Stimulated activated CD4-positive, alpha-beta T cell treated with anti-CD3 and anti-CD28 coated beads, Interleukin-2, amount 100 ng/mL, for 24 hours (primary cell): ENCODE data around the gene STAMBPL1.

Experiments used
- DNase-seq, 2 donors: peaks; one replicate each; pipeline ENCODE4 v3.0.0-alpha.2; 2020

STAMBPL1 gene

DNA sequence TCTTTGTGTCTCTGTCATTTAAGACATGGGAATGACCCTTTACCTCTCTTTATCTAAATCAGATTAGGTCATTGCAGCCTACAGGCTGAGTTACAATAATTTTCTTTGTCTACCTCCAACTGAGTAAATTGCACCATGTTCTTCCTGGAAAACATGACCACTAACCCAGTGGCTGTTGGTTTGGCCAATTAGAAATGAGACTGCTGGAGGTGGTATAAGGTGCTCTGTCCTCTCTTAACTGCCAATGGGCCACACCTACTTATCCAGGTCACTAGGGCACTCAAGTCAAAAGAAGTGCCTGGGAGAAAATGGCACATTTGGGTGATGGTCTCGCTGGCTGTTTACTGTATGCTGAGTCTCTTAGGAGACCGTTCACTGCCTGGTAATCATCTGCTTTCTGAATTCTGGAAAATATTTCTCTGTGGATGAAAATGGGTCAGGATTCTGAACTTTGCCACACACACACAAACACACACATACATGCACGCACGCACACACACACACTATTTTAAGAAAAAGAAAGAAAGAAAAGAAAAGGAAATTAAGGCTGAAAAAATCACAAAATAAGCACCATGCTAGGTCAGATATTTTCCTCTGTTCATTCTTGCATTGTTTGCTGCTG, 16.4 kb downstream of the STAMBPL1 start:
- DNase-seq: no peak

DNA sequence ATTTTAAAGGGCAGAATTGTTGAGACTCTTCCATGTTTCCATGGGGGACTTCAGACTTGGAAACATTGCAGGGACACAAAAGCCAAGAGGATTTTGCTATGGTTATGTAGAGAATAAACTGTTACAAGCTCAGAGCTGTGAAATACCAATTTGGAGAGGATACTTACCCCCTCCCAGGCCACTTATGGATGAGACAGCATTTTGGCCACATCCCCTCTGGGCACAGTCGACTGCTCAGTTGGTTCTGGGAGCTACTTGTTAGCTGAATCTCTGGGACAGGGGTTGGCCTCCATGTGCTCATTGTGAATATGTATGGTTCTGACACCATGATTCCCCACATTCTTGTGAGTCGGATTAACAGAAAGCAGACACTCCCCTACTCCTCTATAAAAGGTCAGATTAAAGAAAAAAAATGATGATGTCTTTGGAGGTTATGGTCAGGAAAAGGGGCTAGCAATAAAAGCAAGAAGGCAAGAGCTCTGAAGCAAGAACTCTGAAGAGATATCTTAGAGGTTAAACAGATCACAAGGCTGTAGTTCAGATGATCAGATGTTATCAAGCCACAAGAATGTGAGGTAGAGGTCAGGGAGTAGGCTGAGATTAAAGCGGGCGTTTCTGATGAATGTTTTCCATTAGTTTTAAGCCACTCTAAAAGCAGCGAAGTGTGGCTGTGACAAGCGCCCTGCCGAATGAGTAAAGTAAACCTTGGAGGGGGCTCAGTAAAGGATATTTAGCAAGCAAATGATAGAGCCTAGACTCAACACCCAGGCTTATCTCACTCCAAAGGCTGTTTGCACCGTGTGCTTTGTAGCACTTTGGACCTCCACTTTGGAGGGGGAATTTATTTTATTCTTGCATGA, 17.2 kb downstream of the STAMBPL1 start:
- DNase-seq: peak; percentile 29 to 37

- DNase-seq: no peak
Observed at GRCh38 chr10:88898727-88899126, 18.7 kb downstream of the STAMBPL1 start.

DNA sequence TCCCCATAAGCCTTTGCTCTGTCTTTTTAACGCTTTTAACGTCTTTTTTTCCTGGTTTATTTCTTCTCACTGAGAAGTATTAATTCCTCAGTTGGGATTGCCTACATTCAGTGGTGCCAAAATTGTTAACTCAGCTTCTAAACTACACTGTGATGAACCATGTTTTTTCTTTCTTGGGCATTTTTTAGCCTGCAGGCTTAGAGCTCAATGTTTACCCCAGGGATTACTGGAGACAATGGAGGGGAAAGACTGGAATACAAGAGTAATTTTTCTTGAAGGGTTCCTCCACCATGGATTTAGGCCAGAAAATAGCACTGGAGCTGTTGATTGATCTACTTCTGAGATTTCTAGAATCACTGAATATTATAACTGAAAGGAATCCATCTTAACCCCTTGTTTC, 19.8 kb downstream of the STAMBPL1 start:
- no peak for DNase-seq

- DNase-seq: no peak
Observed at GRCh38 chr10:88901206-88901983, 21.4 kb downstream of the STAMBPL1 start.

- no peak for DNase-seq
Observed at GRCh38 chr10:88901984-88902789, 22.1 kb downstream of the STAMBPL1 start.

DNA sequence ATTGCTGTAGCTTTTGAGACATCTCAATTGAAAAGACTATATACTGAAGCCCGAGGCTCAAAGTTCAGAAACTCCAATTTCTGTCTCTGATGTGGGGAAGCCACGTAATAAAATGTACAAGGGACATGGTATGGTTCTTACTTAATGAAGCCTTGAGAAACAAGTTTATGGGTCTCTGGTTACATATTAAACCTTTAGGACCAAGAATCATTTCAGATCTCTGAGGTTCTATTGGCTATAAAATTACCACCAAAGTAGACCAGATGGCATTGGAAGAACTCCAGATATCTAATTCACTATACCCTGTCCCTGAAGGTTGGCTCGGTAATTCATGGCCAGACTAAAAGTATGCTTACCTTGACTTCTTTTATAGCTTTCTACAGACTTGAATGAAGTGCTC, 23.7 kb downstream of the STAMBPL1 start:
- no peak for DNase-seq

DNA sequence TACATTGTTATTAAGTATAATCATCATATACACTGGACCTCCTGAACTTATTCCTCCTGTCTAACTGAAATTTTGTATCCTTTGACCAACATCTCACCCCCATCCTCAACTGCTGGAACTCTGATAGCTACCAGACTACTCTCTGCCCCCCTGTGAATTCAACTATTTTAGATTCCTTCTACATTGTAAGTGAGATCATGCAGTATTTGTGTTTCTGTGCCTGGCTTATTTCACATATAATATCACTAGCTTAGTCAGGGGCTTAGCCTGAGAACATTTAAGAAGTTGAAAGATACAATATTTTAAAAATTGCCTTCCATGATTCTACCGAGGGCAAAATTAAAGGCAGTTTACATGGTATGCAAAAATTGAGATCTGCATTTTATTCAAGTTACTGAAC, 26.9 kb downstream of the STAMBPL1 start:
- DNase-seq: no peak

DNA sequence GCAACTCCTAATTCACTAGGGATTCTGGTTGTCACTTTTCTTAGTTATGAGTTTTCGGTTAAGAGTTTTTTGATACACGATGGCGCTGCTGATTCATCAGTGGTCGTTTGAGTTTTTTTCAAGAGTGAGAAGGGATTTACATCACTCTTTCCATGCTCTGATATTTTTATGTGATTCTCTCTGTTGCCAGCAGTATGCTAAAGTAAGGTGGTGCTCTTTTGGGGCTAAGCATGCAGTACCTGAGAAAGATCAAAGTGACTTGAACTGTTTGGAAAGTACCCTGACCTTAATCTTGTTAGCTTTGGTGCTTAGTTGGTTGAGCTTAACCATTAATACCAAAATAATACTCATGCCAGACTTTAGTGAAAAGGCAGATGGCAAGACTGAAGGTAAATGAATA, 28.1 kb downstream of the STAMBPL1 start:
- no peak for DNase-seq

GRCh38 chr10:88911116-88911515, 31.1 kb downstream of the STAMBPL1 start:
- DNase-seq: no peak

GRCh38 chr10:88911851-88912250, 31.8 kb downstream of the STAMBPL1 start:
- no peak for DNase-seq

GRCh38 chr10:88913127-88913526, 33.1 kb downstream of the STAMBPL1 start:
- no peak for DNase-seq

- no peak for DNase-seq
Observed at GRCh38 chr10:88913788-88914187, 33.7 kb downstream of the STAMBPL1 start.

GRCh38 chr10:88915781-88916180, 35.7 kb downstream of the STAMBPL1 start:
- no peak for DNase-seq

GRCh38 chr10:88916231-88916630, 36.2 kb downstream of the STAMBPL1 start:
- no peak for DNase-seq

DNA sequence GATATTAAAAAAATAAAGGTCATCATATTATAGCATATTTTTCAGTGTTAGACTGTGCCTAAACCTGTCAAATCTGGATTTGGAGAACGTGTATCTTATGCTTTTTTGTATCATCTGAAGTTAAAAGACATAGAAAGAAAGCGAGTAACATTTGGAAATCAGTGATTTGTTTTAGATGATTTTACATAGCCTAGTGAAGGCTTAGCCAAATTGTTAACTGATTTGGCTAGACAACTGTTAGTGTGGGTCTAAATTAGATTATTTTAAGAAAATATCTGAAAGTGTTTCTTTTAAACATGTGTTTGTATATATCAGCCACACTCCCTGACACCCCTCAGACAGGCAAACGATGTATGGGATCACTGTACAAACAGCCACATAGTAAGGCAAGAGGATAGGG, 36.9 kb downstream of the STAMBPL1 start:
- DNase-seq: no peak

DNA sequence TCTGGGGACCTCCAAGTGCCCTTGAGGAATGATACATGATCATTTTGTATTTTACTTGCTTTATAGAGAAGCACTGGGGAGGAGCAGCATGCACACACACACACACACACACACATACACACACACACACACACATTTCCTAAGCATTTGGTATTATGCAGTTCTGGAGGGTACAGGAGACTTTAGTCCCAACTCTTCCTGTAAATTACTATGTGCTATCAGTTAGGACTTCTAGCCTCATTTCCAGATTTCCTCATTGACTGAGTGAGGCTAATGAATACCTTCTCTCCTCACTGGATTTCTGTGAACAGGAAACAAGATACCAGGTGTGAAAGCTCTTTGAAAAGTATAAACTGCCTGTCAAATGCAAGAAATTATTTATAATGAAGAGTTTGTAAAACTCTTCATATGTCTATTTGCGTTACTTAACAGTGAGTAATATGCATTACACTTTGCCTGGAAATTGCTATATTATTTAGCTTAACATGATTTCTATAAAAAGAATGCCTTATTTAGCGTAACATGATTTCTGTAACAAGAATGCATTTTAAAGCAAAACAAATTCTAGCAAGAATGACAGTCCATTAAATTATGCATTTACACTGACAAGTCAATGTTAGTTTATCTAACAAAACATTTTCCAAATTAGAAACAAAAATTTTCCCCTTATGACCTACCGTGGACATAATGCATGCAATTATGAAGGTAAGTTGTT, 38.3 kb downstream of the STAMBPL1 start:
- DNase-seq: no peak

DNA sequence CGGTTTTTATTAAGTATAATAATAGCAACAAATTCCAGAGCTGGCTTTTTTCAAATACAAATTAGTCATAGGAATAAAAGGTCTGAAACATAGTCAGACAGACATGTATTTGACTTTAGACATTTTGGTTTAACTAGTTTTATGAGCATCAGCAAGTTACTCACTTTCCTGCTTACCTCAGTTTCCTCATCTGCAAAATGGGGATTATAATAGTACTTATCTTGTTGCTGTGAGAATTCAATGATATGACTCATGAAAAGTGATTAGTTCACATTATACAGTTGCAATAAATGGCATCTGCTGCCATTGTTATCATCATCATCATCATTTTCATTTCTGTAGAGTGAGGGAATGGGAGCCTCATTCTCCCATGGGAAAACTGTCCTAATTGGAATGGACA, 39.0 kb downstream of the STAMBPL1 start:
- no peak for DNase-seq

GRCh38 chr10:88920198-88920597, 40.2 kb downstream of the STAMBPL1 start:
- DNase-seq: no peak

DNA sequence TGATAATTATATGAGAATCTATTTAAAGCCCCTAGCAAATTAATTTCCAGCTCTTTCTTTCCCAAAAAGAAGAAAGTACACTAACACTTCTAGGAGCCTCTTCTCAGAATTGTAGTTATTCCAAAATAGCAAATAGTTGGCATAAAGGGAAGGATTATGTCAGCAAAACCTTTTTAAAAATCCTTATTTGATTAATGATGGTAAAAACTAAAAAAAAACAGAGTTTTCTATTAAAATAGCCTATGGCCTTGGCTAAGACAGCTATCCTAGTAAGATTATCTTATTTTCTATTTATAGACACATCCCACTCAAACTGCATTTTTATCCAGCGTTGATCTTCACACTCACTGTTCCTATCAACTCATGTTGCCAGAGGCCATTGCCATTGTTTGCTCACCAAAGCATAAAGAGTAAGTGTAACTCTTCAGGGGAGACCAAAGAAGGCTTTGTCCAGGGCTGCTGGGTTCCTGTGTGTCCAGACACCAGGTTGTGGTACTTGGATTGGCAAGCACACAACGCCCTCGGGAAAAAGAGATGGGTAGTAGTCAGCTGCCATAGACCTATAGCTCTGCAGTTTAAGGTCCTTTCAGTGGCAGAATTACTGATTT, 41.0 kb downstream of the STAMBPL1 start:
- no peak for DNase-seq

DNA sequence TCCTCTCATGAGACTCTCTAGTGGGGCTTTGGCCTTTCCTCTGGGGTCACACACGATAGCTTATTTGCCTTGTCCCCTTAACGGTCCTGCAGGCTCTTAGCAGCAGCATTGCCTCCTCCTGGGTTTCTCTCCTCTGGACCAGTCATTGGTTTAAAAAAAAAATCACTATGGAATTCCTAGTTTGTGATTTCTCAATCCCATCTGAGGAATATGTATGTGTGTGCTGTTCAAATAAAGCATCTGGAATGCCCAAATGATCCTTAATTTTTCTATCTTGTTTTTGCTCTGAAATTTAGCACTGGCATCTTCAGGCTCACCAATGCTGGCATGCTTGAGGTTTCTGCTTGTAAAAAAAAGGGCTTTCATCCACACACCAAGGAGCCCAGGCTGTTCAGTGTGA, 42.0 kb downstream of the STAMBPL1 start:
- DNase-seq: no peak

- DNase-seq: no peak
Observed at GRCh38 chr10:88923520-88923919, 43.5 kb downstream of the STAMBPL1 start.
